Subcutaneous adipose tissue (tissue), 4 donors: Measurements from ENCODE around the gene TET2. TPM values are rescaled to one million over a fixed set of nuclear protein-coding genes. Genes with fewer than 3 reads are reported as not detected.

ENCODE experiments used
- CTCF ChIP-seq: fragments of 450-650 bp; IDR thresholded peaks from one replicate; pipeline ENCODE4 v1.5.1; 2016; ENCODE audit warnings: low read depth, mild to moderate bottlenecking, control low read depth, antibody characterized with exemption, moderate library complexity
- total RNA-seq, 4 donors: library from RNA; depleted of rRNA; stranded (reverse); fragments of >200 nt; gene quantifications; one replicate each; pipeline ENCODE4 v1.1.0, GENCODE V29; 2016

TET2 gene
- total RNA-seq, 4 donors from 2014 or later, result 20.5 to 35.4 (median 25.3) TPM

GRCh38 chr4:105145156-105145902 is 1.3 kb upstream of the TET2 start:
- no peak for TF ChIP-seq CTCF

- no peak for TF ChIP-seq CTCF
Measured at GRCh38 chr4:105145903-105146275, 787 bp upstream of the TET2 start.

GRCh38 chr4:105147016-105147552 is 408 bp downstream of the TET2 start:
- no peak for TF ChIP-seq CTCF

GRCh38 chr4:105147553-105148161 is 981 bp downstream of the TET2 start:
- no peak for TF ChIP-seq CTCF

- no peak for TF ChIP-seq CTCF
Measured at GRCh38 chr4:105148356-105148755, 1.7 kb downstream of the TET2 start.

- TF ChIP-seq CTCF, result no peak
Measured at GRCh38 chr4:105148776-105149175, 2.1 kb downstream of the TET2 start.

- no peak for TF ChIP-seq CTCF
Measured at GRCh38 chr4:105149771-105150170, 3.1 kb downstream of the TET2 start.
